NCI-H2029 treated with DMSO at 0.1 percent for 48 hours (cell line): ENCODE results near the gene ORM2.

Experiments
- DNase-seq: peaks from one replicate; lab custom pipeline; 2025; lab: John Stamatoyannopoulos, UW

ORM2 gene

DNA sequence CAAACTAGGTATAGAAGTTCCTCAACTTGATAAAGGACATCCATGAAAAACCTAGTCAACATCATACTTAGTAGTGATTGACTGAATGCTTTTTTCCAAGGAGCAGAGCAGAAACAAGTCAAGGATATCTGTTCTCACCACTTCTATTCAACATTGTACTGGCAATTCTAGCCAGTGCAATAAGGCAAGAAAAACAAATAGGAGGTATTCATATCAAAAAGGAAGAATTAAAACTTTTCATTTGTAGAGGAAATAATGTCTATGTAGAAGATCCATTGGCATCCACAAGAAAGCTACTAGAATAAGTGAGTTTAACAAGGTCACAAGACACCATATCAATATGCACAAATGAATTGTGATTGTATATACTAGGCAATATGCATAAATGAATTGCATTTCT lies 35.0 kb upstream of the ORM2 start:
- no peak for DNase-seq

- DNase-seq: no peak
These were observed 33.3 kb upstream of the ORM2 start for GRCh38 chr9:114296338-114296737.

- no peak for DNase-seq
These were observed 30.1 kb upstream of the ORM2 start for GRCh38 chr9:114299286-114300152.

DNA sequence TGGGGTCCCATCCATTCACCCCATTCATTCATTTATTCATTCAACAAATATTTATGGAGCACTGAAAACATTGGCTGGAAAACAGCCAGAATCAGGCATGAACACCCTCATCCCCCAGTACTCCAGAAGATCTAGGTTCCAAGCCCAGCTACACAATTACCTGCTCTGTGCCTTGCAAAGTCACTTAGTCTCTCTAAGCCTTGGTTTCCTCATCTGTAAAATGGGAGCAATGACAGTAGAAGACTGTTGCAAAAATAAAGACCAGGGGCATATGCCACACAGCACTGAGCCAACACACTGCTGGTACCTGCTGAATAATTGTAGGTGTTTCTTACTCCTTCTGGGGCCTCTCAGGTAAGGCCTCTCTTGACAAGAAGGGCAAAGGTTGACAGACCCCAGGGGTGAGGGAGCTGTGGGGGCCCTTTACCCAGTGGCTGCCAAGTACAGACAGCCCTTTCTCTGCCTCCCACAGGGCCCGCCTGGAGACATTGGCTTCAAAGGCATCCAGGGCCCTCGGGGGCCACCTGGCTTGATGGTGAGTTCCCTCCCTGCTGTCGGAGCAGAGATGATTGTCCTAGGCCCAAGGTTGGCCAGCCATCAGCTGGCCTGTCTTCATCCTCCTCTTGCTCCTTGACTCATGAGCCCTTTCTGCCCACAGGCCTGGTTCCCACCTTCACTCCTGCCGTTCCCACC lies 29.4 kb upstream of the ORM2 start:
- DNase-seq: no peak

GRCh38 chr9:114300846-114301797 lies 28.5 kb upstream of the ORM2 start:
- no peak for DNase-seq

- no peak for DNase-seq
These were observed 27.7 kb upstream of the ORM2 start for GRCh38 chr9:114301798-114302565.

DNA sequence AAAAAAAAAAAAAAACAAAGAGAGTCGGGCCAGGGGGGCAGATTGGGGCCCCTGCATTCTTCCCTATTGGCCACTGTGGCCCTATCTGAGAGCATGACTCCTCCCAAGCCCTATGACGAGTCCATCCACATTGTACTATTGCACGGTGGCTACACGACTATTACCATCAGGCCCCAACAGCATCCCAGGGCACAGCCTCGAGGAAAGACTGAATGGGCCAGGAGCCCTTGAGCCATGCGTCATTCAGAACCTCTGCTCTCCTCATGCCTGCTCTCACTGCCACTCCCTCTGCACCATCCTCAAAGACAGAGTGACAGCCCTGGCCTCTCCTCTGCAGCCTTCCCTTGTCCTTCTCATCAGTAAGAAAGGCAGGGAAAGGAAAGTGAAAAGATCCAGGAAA lies 26.9 kb upstream of the ORM2 start:
- no peak for DNase-seq

DNA sequence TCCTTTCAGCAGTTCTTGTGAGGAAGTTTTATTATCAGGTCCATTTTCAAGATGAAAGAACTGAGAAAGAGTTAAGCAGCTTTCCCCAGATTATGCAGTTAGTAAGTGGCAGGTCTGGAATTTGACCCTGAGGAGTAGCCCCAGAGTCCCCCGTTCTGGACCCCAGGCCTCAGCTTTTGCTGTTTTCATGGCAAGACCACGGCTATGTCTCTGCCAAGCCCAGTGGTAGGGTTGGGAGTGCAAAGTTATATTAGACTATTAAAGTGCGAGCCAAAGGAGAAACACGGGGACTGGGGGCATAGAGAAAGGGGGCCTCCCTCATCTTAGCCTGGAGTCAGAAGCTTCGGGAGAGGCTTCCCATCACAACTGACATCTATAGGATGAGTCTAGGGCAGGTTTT lies 26.1 kb upstream of the ORM2 start:
- DNase-seq: no peak

GRCh38 chr9:114303977-114304376 lies 25.7 kb upstream of the ORM2 start:
- DNase-seq: no peak

DNA sequence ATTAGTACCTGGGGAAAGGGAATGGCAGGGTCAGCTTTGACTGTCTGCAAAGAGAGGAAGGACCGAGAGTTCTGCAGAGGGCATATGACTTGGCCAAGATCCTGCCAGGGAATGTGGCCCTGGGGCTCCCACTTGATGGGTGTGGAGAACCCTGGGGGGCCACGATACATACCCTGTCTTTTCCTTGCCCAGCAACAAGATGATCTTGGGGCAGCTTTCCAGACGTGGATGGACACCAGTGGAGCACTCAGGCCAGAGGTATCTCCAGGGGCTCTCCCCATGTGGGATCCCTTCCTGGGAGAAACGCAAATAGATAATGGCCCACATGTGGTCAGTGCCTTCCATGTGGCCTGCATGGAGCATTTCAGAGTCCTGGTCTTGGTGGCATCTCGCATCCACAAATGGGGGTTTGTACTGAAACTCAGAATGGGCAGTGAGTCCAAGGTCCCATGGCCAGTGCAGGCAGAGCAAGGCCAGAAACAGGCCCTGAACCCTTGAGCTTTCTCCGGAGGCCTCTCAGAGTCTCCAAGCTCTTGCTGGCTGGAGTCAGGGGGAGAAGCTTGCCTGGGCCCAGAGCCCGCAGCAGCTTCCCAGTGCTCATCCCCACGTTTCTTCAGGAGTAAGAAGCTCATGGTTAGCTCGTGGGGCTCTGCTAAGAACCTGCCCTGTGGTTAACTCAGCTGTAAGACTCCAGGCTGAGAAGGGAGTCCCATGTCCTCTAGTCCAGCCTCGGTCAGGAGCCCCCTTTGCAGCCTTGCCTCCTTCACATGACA lies 25.1 kb upstream of the ORM2 start:
- DNase-seq: no peak

- DNase-seq: no peak
These were observed 21.8 kb upstream of the ORM2 start for GRCh38 chr9:114307899-114308267.

GRCh38 chr9:114308361-114308950 lies 21.2 kb upstream of the ORM2 start:
- DNase-seq: no peak

GRCh38 chr9:114309096-114309495 lies 20.6 kb upstream of the ORM2 start:
- no peak for DNase-seq

DNA sequence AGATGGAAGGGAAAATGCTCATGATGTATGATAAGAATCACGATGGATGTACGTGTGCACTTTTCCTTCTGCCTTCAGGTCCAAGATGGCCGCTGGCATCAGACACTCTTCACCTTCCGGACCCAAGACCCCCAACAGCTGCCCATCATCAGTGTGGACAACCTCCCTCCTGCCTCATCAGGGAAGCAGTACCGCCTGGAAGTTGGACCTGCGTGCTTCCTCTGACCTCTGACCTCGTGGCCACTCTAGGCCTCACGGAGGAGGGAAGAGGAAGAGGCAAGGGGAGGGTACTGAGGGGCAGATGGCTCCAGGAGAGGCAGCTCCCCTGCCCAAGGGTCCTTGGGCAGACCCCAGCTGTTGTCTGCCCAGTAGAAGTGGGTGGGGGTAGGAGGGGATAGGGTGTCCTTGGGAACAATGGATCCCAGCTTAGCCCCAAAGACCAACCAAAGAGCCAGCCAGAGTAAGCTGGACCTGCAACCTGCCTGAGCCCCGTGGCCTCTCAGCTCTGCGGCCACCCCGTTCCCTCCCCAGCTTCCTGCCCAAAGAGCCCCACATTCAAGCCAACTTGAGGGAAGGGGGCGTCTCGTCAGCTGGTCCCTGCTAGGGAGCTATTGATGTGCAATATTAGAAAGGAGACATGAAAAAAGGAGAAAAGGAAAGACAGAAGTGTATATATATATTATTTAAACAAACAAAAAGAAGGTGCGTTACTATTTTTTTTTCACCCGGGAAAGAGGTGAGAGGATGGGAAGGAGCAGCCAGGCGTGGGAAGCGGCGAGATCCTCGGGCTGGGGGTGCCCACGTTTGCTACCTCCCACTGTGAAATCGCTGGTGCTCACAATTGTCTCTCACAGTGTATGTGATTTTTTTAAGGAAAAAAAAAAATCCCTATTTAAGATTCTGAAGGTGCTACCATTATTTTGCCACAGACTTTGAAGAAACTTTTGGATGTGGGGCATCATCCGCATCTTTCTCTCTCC lies 18.9 kb upstream of the ORM2 start:
- no peak for DNase-seq

GRCh38 chr9:114311571-114312512 lies 17.8 kb upstream of the ORM2 start:
- DNase-seq: no peak

DNA sequence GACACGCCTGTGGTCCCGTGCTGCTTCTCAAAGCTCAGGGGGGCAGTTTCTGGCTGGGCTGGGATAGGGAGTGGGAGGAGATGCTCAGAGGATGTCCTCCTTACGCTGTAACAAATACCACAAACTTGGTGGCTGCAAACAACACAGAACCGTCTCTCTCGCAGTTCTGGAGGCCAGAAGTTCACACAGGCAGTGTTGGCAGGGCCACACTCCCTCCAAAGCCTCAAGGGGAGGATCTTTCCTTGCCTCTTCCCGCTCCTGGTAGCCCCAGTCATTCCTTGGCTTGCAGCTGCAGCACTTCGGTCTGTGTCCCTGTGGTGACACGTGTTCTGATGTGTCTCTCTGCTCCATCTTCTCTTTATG lies 17.2 kb upstream of the ORM2 start:
- DNase-seq: no peak

GRCh38 chr9:114313186-114313585 lies 16.5 kb upstream of the ORM2 start:
- no peak for DNase-seq

DNA sequence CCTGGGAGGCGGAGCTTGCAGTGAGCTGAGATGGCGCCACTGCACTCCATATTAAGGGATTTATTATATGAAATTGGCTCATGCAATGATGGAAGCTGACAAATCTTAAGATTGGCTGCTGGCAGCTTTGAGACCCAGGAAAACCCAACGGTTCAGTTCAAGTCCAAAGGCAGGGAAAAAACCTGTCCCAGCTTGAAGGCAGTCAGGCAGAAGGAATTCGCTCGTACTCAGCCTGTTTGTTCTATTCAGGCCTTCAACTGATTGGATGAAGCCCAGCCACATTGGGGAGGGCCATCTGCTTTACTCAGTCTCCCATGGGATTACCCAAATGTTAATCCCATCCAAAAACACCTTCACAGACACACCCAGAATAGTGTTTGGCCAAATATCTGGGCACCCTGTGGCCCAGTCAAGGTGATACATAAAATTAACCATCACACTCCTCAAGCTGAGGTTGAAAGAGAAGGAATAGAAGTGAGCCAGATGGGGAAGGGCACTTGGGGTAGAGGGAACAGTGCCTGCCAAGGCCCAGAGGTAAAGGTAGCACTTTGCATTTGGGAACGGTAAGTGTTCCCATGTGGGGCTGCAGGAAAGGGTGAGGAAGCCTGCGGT lies 15.3 kb upstream of the ORM2 start:
- no peak for DNase-seq
